ENCODE results near the gene MYH15. TPM values are rescaled to one million over a fixed set of nuclear protein-coding genes. Genes with fewer than 3 reads are reported as not detected.

MYH15 gene
- total RNA-seq, 1 donor: 0.99 TPM

- no peak for TF ChIP-seq CTCF (IDR thresholded peaks at IDR 0.05; ENCODE audit: insufficient read depth, low read length)
- DNase-seq (ENCODE audit: low read depth): no peak
- no peak overlapping the region for H3K4me3 ChIP-seq (ENCODE audit: low read depth, low read length)
These were observed 8.9 kb downstream of the MYH15 start for GRCh38 chr3:108501535-108501934.

GRCh38 chr3:108500728-108501127 lies 9.7 kb downstream of the MYH15 start:
- no peak overlapping the region for H3K4me3 ChIP-seq (ENCODE audit: low read depth, low read length)
- no peak for DNase-seq (ENCODE audit: low read depth)
- no peak for TF ChIP-seq CTCF (IDR thresholded peaks at IDR 0.05; ENCODE audit: insufficient read depth, low read length)

GRCh38 chr3:108497271-108497670 lies 13.1 kb downstream of the MYH15 start:
- no peak overlapping the region for H3K4me3 ChIP-seq (ENCODE audit: low read depth, low read length)
- TF ChIP-seq CTCF (IDR thresholded peaks at IDR 0.05; ENCODE audit: insufficient read depth, low read length): no peak
- no peak for DNase-seq (ENCODE audit: low read depth)

- no peak for TF ChIP-seq CTCF (IDR thresholded peaks at IDR 0.05; ENCODE audit: insufficient read depth, low read length)
- H3K4me3 ChIP-seq (ENCODE audit: low read depth, low read length): no peak overlapping the region
- DNase-seq (ENCODE audit: low read depth): peak; percentile 42
These were observed 14.7 kb downstream of the MYH15 start for GRCh38 chr3:108495717-108496116.

GRCh38 chr3:108494906-108495531 lies 15.4 kb downstream of the MYH15 start:
- no peak for DNase-seq (ENCODE audit: low read depth)
- TF ChIP-seq CTCF (IDR thresholded peaks at IDR 0.05; ENCODE audit: insufficient read depth, low read length): no peak
- H3K4me3 ChIP-seq (ENCODE audit: low read depth, low read length): no peak overlapping the region

- H3K4me3 ChIP-seq (ENCODE audit: low read depth, low read length): no peak overlapping the region
- TF ChIP-seq CTCF (IDR thresholded peaks at IDR 0.05; ENCODE audit: insufficient read depth, low read length): peak; percentile 29
- DNase-seq (ENCODE audit: low read depth): no peak
These were observed 16.5 kb downstream of the MYH15 start for GRCh38 chr3:108493862-108494261.

- no peak for DNase-seq (ENCODE audit: low read depth)
- H3K4me3 ChIP-seq (ENCODE audit: low read depth, low read length): no peak overlapping the region
- TF ChIP-seq CTCF (IDR thresholded peaks at IDR 0.05; ENCODE audit: insufficient read depth, low read length): no peak
These were observed 18.9 kb downstream of the MYH15 start for GRCh38 chr3:108491456-108491855.

Data from fibroblast of the aortic adventitia (primary cell).